CD14-positive monocyte (primary cell): ENCODE results near the gene SDHAF4. TPM values are rescaled to one million over a fixed set of nuclear protein-coding genes. Genes with fewer than 3 reads are reported as not detected.

Experiments used
- DNase-seq, 3 donors: peaks; one replicate each; pipeline ENCODE4 v3.0.0-alpha.2; 2011 to 2022
- H2AFZ ChIP-seq: 2 replicates; pipeline ENCODE4 v1.6.0; 2012; ENCODE audit warnings: mild to moderate bottlenecking, low read depth, low read length, inconsistent platforms; ENCODE audit not compliant: insufficient read depth, poor library complexity, severe bottlenecking
- H3K27ac ChIP-seq, 2 donors: 1 replicate in 1 of 2; 2 replicates in 1 of 2; pipeline ENCODE4 v1.5.1; 2012 to 2013; ENCODE audit warnings: low read length in 2 of 2, control low read depth in 1 of 2, inconsistent platforms in 1 of 2, low read depth in 1 of 2, mild to moderate bottlenecking in 1 of 2
- H3K27me3 ChIP-seq, 2 donors: one replicate each; pipeline versions ENCODE4 v1.6.0 to v1.6.1; 2011 to 2013; ENCODE audit warnings: low read length in 2 of 2; ENCODE audit not compliant: control insufficient read depth in 2 of 2, insufficient read depth in 2 of 2
- H3K36me3 ChIP-seq, 2 donors: replicated peaks in 1 of 2; 1 replicate in 1 of 2; 2 replicates in 1 of 2; pipeline versions ENCODE4 v1.5.1 to v1.6.1; 2012 to 2013; ENCODE audit warnings: low read length in 2 of 2, control low read depth in 1 of 2, inconsistent platforms in 1 of 2, mild to moderate bottlenecking in 1 of 2; ENCODE audit not compliant: insufficient read depth in 2 of 2, control insufficient read depth in 1 of 2
- H3K4me1 ChIP-seq, 2 donors: 1 replicate in 1 of 2; 2 replicates in 1 of 2; pipeline versions ENCODE4 v1.5.1 to v1.6.1; 2012 to 2013; ENCODE audit warnings: low read length in 2 of 2, control low read depth in 1 of 2, inconsistent platforms in 1 of 2, mild to moderate bottlenecking in 1 of 2, moderate library complexity in 1 of 2; ENCODE audit not compliant: insufficient read depth in 2 of 2, control insufficient read depth in 1 of 2
- H3K4me2 ChIP-seq: replicated peaks from 2 replicates; pipeline ENCODE3; 2012; ENCODE audit warnings: low read length, moderate library complexity, mild to moderate bottlenecking; ENCODE audit not compliant: poor library complexity, severe bottlenecking; ENCODE audit errors: extremely low read depth
- H3K4me3 ChIP-seq, 3 experiments: fragments of 200-600 bp in 1 of 3; sonication (generic) in 1 of 3; replicated peaks in 1 of 3; 1 replicate in 2 of 3; 2 replicates in 1 of 3; pipeline ENCODE4 v1.5.1; 2011 to 2013; ENCODE audit warnings: low read length in 3 of 3, mild to moderate bottlenecking in 3 of 3, control low read depth in 2 of 3, low read depth in 2 of 3, inconsistent platforms in 1 of 3, moderate library complexity in 1 of 3
- H3K79me2 ChIP-seq: 2 replicates; pipeline ENCODE4 v1.6.0; 2012; ENCODE audit warnings: mild to moderate bottlenecking, control low read depth, inconsistent platforms, low read length, moderate library complexity; ENCODE audit not compliant: insufficient read depth
- H3K9ac ChIP-seq: 2 replicates; pipeline ENCODE4 v1.6.0; 2017; ENCODE audit warnings: low read length, mild to moderate bottlenecking; ENCODE audit not compliant: insufficient read depth, poor library complexity, severe bottlenecking
- H3K9me3 ChIP-seq, 2 donors: replicated peaks in 1 of 2; 1 replicate in 1 of 2; 2 replicates in 1 of 2; pipeline versions ENCODE4 v1.5.1 to v1.6.1; 2012 to 2013; ENCODE audit warnings: low read length in 2 of 2, control low read depth in 1 of 2; ENCODE audit not compliant: control insufficient read depth in 1 of 2, insufficient read depth in 1 of 2
- H4K20me1 ChIP-seq: 2 replicates; pipeline ENCODE4 v1.6.0; 2012; ENCODE audit warnings: mild to moderate bottlenecking, low read length, control low read depth, moderate library complexity; ENCODE audit not compliant: insufficient read depth
- H3K27ac Mint-ChIP-seq, 7 donors: one replicate each; pipeline ENCODE4 v1.8.0; 2020; ENCODE audit warnings: mild to moderate bottlenecking in 7 of 7, mixed read lengths in 7 of 7, moderate library complexity in 6 of 7, inconsistent platforms in 2 of 7
- H3K27me3 Mint-ChIP-seq, 3 donors: one replicate each; pipeline ENCODE4 v1.8.0; 2021 to 2022; ENCODE audit warnings: low read depth in 3 of 3, mild to moderate bottlenecking in 3 of 3, mixed read lengths in 3 of 3, moderate library complexity in 3 of 3, inconsistent platforms in 1 of 3
- H3K36me3 Mint-ChIP-seq, 2 donors: one replicate each; pipeline ENCODE4 v1.8.0; 2020; ENCODE audit warnings: mixed read lengths in 2 of 2, inconsistent platforms in 1 of 2, mild to moderate bottlenecking in 1 of 2
- H3K4me1 Mint-ChIP-seq: one replicate; pipeline ENCODE4 v1.8.0; 2020; ENCODE audit warnings: mild to moderate bottlenecking, mixed read lengths
- H3K4me3 Mint-ChIP-seq, 2 donors: one replicate each; pipeline ENCODE4 v1.8.0; 2020; ENCODE audit warnings: mild to moderate bottlenecking in 2 of 2, mixed read lengths in 2 of 2, moderate library complexity in 1 of 2
- H3K9me3 Mint-ChIP-seq, 7 donors: one replicate each; pipeline ENCODE4 v1.8.0; 2020 to 2022; ENCODE audit warnings: mixed read lengths in 7 of 7, mild to moderate bottlenecking in 6 of 7, moderate library complexity in 6 of 7, inconsistent platforms in 2 of 7
- WGBS: methylation state at CpG from one replicate; pipeline ENCODE4 v1.1.5; 2013; ENCODE audit warnings: missing lambda C conversion rate; ENCODE audit not compliant: insufficient coverage; 5-methylcytosine and 5-hydroxymethylcytosine counted together
- intact Hi-C, 2 donors: fragments of 100-400 bp; cut with micrococcal nuclease; formaldehyde crosslinking; loops; one replicate each; pipeline versions ENCODE4 v1.15.0 to v1.15.1; 2023
- polyA plus RNA-seq, 3 donors: library from polyadenylated mRNA; depleted of rRNA in 1 of 3; unstranded in 2 of 3; stranded (reverse) in 1 of 3; fragments of 300-500 nt in 2 of 3; fragments of >200 nt in 1 of 3; fragmentation: Illumina TruSeq in 2 of 3; gene quantifications; 1 replicate in 2 of 3; 2 replicates in 1 of 3; pipeline ENCODE4 v1.2.3, GENCODE V29; 2012 to 2021
- TF ChIP-seq, protein P1 (sequence below): fragments of 200-600 bp; IDR thresholded peaks from one replicate; pipeline ENCODE4 v1.8.0; 2022; ENCODE audit warnings: antibody characterized with exemption, mild to moderate bottlenecking

The SDHAF4 gene
- polyA plus RNA-seq, 3 donors, result 1.5 to 8.3 (median 7.4) TPM

DNA sequence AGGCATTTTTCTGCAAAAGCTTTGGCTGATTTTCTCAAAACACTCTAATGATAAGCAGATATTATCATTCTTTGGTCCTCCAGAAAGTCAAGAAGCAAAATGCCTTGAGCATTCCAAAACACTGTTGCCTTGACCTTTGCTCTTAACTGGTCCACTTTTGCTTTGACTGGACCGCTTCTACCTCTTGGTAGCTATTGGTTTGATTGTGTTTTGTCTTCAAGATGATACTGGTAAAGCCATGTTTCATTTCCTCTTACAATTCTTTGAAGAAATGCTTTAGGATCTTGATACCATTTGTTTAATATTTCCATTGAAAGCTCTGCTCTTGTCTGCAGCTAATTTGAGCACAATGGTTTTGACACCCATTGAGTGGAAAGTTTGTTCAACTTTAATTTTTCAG lies 35.6 kb upstream of the SDHAF4 start:
- H2AFZ ChIP-seq, result no peak overlapping the region

DNA sequence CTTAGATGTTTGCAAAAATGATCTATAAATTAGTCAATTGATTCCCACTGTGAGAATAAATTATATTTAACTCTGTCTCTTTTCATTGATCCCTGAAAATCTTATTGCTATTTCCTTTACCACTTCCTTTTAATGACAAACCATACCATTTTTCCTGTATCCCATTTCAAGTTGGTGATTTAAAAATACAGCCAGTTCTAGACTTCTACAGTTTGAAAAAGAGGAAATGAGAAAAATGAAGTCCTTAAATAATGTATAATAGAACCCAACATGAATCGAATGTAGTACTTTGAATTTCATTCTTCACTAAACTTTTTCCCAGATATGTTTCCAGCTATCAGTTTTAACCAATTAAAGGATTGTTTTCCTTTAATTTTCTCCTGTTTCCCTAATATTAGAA lies 29.5 kb upstream of the SDHAF4 start:
- TF ChIP-seq, protein P1, sequence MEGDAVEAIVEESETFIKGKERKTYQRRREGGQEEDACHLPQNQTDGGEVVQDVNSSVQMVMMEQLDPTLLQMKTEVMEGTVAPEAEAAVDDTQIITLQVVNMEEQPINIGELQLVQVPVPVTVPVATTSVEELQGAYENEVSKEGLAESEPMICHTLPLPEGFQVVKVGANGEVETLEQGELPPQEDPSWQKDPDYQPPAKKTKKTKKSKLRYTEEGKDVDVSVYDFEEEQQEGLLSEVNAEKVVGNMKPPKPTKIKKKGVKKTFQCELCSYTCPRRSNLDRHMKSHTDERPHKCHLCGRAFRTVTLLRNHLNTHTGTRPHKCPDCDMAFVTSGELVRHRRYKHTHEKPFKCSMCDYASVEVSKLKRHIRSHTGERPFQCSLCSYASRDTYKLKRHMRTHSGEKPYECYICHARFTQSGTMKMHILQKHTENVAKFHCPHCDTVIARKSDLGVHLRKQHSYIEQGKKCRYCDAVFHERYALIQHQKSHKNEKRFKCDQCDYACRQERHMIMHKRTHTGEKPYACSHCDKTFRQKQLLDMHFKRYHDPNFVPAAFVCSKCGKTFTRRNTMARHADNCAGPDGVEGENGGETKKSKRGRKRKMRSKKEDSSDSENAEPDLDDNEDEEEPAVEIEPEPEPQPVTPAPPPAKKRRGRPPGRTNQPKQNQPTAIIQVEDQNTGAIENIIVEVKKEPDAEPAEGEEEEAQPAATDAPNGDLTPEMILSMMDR, result no peak
- peak overlapping the region in 1 of 2 donors; percentile 66 for H3K27ac ChIP-seq
- Mint-ChIP-seq H3K27ac (peak overlapping the region in 3 of 7 donors; percentile 3 to 80 (median 56)), H3K27me3 (no peaks in the 10 kb centered on the region), H3K36me3 (peaks cover 14 to 15% of the 10 kb centered on the region in 2 donors), H3K4me1 (peaks cover 18% of the 10 kb centered on the region), H3K4me3 (no peak overlapping the region), H3K9me3 (peaks cover 0 to 7% (median 0%) of the 10 kb centered on the region in 7 donors)
- H3K9ac ChIP-seq, result no peak overlapping the region
- peaks cover 16 to 25% of the 10 kb centered on the region in 2 donors for H3K36me3 ChIP-seq
- WGBS, result no CpG with 5 or more reads among the region's 1 CpG
- DNase-seq, result peak in 1 of 3 donors; percentile 10
- no peak overlapping the region for H3K4me3 ChIP-seq
- peaks cover 10 to 22% of the 10 kb centered on the region in 2 donors for H3K4me1 ChIP-seq
- H4K20me1 ChIP-seq, result no peaks in the 10 kb centered on the region
- H3K27me3 ChIP-seq, result no peaks in the 10 kb centered on the region
- peak overlapping the region; percentile 26 for H3K4me2 ChIP-seq
- H3K9me3 ChIP-seq, result no peaks in the 10 kb centered on the region
- H3K79me2 ChIP-seq, result no peaks in the 10 kb centered on the region
- H2AFZ ChIP-seq, result no peak overlapping the region
- intact Hi-C loops, result no loop called here

More for the DNA sequence above, 35.6 kb upstream of the SDHAF4 start:
- TF ChIP-seq, protein P1, result no peak
- Histone ChIP-seq H3K4me1 (no peaks in the 10 kb centered on the region), H3K4me2 (no peak overlapping the region), H3K4me3 (no peak overlapping the region), H3K27ac (no peak overlapping the region), H3K36me3 (peaks cover 11 to 23% of the 10 kb centered on the region in 2 donors), H3K9ac (no peak overlapping the region), H3K27me3 (no peaks in the 10 kb centered on the region), H3K79me2 (no peaks in the 10 kb centered on the region), H4K20me1 (no peaks in the 10 kb centered on the region), H3K9me3 (no peaks in the 10 kb centered on the region)
- no peak for DNase-seq
- intact Hi-C loops, result no loop called here
- H3K27ac Mint-ChIP-seq, result no peak overlapping the region
- H3K4me1 Mint-ChIP-seq, result peaks cover 2% of the 10 kb centered on the region
- H3K36me3 Mint-ChIP-seq, result peaks cover 23 to 24% of the 10 kb centered on the region in 2 donors
- H3K9me3 Mint-ChIP-seq, result no peaks in the 10 kb centered on the region
- H3K4me3 Mint-ChIP-seq, result no peak overlapping the region
- no CpG with 5 or more reads among the region's 1 CpG for whole genome bisulfite sequencing
- H3K27me3 Mint-ChIP-seq, result no peaks in the 10 kb centered on the region
